ENCODE data around the gene ZNF454. TPM values are rescaled to one million over a fixed set of nuclear protein-coding genes. Genes with fewer than 3 reads are reported as not detected.

The ZNF454 gene
- total RNA-seq, 2 donors from 2014 or later: 0.86 TPM; not detected in 1

DNA sequence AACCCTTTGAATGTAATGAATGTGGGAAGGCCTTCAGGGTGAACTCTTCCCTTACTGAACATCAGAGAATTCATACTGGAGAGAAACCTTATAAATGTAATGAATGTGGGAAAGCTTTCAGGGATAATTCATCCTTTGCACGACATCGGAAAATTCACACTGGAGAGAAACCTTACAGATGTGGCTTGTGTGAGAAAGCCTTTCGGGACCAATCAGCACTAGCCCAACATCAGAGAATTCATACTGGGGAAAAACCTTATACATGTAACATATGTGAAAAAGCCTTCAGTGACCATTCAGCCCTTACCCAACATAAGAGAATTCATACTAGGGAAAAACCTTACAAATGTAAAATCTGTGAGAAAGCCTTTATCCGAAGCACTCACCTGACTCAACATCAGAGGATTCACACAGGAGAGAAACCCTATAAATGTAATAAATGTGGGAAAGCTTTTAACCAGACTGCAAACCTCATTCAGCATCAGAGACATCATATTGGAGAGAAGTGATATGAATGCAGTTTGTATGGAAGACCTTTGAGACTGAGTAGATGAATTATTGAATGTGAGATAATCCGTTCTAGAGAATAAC is 24.6 kb downstream of the ZNF454 start:
- H3K4me1 ChIP-seq (ENCODE audit: control insufficient read depth, insufficient read depth, low read length): no peaks in the 10 kb centered on the region
- H3K9me3 ChIP-seq (ENCODE audit: control insufficient read depth, low read length): peaks cover 82% of the 10 kb centered on the region
- peak overlapping the region; percentile 45 for H3K4me3 ChIP-seq (ENCODE audit: low read length)
- H3K27me3 ChIP-seq (ENCODE audit: control insufficient read depth, insufficient read depth, low read length, poor library complexity, severe bottlenecking): no peaks in the 10 kb centered on the region
- Mint-ChIP-seq H3K9me3 (peaks cover 90% of the 10 kb centered on the region), H3K4me3 (no peak overlapping the region), H3K36me3 (ENCODE audit: low read depth) (peaks cover 2% of the 10 kb centered on the region), H3K27me3 (ENCODE audit: insufficient read depth) (no peaks in the 10 kb centered on the region), H3K27ac (no peak overlapping the region), H3K4me1 (no peaks in the 10 kb centered on the region)
- no peak overlapping the region for H3K9ac ChIP-seq (ENCODE audit: extremely low read depth, low read length, poor library complexity, severe bottlenecking)
- 94% methylated on average over 4 to 5 of the region's 5 CpGs for WGBS, 2 experiments (ENCODE audit: insufficient coverage in 1 of 2, insufficient read length in 1 of 2)
- no peak for TF ChIP-seq CTCF (conservative IDR thresholded peaks at IDR 0.05)
- DNase-seq: no peak
- H3K36me3 ChIP-seq (ENCODE audit: control insufficient read depth, insufficient read depth, low read length): no peaks in the 10 kb centered on the region
- no peak overlapping the region for H3K27ac ChIP-seq (ENCODE audit: low read depth, low read length)

GRCh38 chr5:178981381-178981780 is 40.4 kb downstream of the ZNF454 start:
- Histone ChIP-seq H3K27me3 (ENCODE audit: control insufficient read depth, insufficient read depth, low read length, poor library complexity, severe bottlenecking) (no peaks in the 10 kb centered on the region), H3K9me3 (ENCODE audit: control insufficient read depth, low read length) (peaks cover 58% of the 10 kb centered on the region), H3K4me1 (ENCODE audit: control insufficient read depth, insufficient read depth, low read length) (no peaks in the 10 kb centered on the region), H3K4me3 (ENCODE audit: low read length) (no peak overlapping the region), H3K27ac (ENCODE audit: low read depth, low read length) (no peak overlapping the region), H3K9ac (ENCODE audit: extremely low read depth, low read length, poor library complexity, severe bottlenecking) (no peak overlapping the region), H3K36me3 (ENCODE audit: control insufficient read depth, insufficient read depth, low read length) (no peaks in the 10 kb centered on the region)
- peaks cover 98% of the 10 kb centered on the region for H3K9me3 Mint-ChIP-seq
- 83 to 85% methylated on average over 7 to 15 of the region's 15 CpGs for WGBS, 2 experiments (ENCODE audit: insufficient coverage in 1 of 2, insufficient read length in 1 of 2)
- no peak overlapping the region for H3K4me3 Mint-ChIP-seq
- no peak for TF ChIP-seq CTCF (conservative IDR thresholded peaks at IDR 0.05)
- peaks cover 3% of the 10 kb centered on the region for H3K27me3 Mint-ChIP-seq (ENCODE audit: insufficient read depth)
- no peaks in the 10 kb centered on the region for H3K4me1 Mint-ChIP-seq
- H3K27ac Mint-ChIP-seq: no peak overlapping the region
- no peaks in the 10 kb centered on the region for H3K36me3 Mint-ChIP-seq (ENCODE audit: low read depth)
- no peak for DNase-seq

- Histone ChIP-seq H3K9me3 (ENCODE audit: control insufficient read depth, low read length) (peaks cover 42% of the 10 kb centered on the region), H3K4me3 (ENCODE audit: low read length) (no peak overlapping the region), H3K27me3 (ENCODE audit: control insufficient read depth, insufficient read depth, low read length, poor library complexity, severe bottlenecking) (no peaks in the 10 kb centered on the region), H3K4me1 (ENCODE audit: control insufficient read depth, insufficient read depth, low read length) (no peaks in the 10 kb centered on the region), H3K27ac (ENCODE audit: low read depth, low read length) (no peak overlapping the region), H3K9ac (ENCODE audit: extremely low read depth, low read length, poor library complexity, severe bottlenecking) (no peak overlapping the region), H3K36me3 (ENCODE audit: control insufficient read depth, insufficient read depth, low read length) (no peaks in the 10 kb centered on the region)
- Mint-ChIP-seq H3K27ac (no peak overlapping the region), H3K4me1 (no peaks in the 10 kb centered on the region), H3K27me3 (ENCODE audit: insufficient read depth) (peaks cover 3% of the 10 kb centered on the region), H3K4me3 (no peak overlapping the region), H3K36me3 (ENCODE audit: low read depth) (no peaks in the 10 kb centered on the region), H3K9me3 (peaks cover 92% of the 10 kb centered on the region)
- no peak for TF ChIP-seq CTCF (conservative IDR thresholded peaks at IDR 0.05)
- WGBS, 2 experiments (ENCODE audit: insufficient coverage in 1 of 2, insufficient read length in 1 of 2): 83 to 84% methylated on average over 12 to 17 of the region's 17 CpGs
- DNase-seq: no peak
Measured at GRCh38 chr5:178982941-178983340, 41.9 kb downstream of the ZNF454 start.
